ENCODE measurements around the gene FABP1. TPM values are rescaled to one million over a fixed set of nuclear protein-coding genes. Genes with fewer than 3 reads are reported as not detected.

The FABP1 gene
- total and polyA plus RNA-seq, 2 of the 8 experiments (the other 6 are each of a cell fraction or from before 2014, with no cell fraction given), result 0.09 TPM; not detected in 1

GRCh38 chr2:88096708-88097107 is 31.2 kb downstream of the FABP1 start:
- no peak overlapping the region for H2AK5ac ChIP-seq (ENCODE audit: low read depth, low read length)
- ChIA-PET CTCF (ENCODE audit: partially characterized antibody) (interaction anchor here (1.2 to 4.2 kb wide), 4 partner anchors 12 to 578 kb away, joined by 4 to 26 read pairs (median 4); no protein-coding TSS in a partner anchor), POLR2A (ENCODE audit: partially characterized antibody) (no interaction called here)
- no peak overlapping the region for H3K56ac ChIP-seq (replicated peaks; ENCODE audit: insufficient read length, low read depth, low read length)
- no peaks in the 10 kb centered on the region for H3K79me2 ChIP-seq (ENCODE audit: control insufficient read depth in 1 of 2, insufficient read depth in 2 of 2, low read length in 2 of 2)
- H3K4me2 ChIP-seq (ENCODE audit: insufficient read depth in 1 of 2, low read depth in 2 of 2, low read length in 2 of 2), result no peak overlapping the region
- no peak overlapping the region for H4K5ac ChIP-seq (ENCODE audit: insufficient read length, low read depth, low read length)
- no peak overlapping the region for H4K8ac ChIP-seq (ENCODE audit: extremely low read depth, insufficient read depth, low read length)
- H3K9me3 ChIP-seq (ENCODE audit: insufficient read depth in 2 of 2, low read depth in 1 of 2, low read length in 1 of 2), result no peaks in the 10 kb centered on the region
- H2BK15ac ChIP-seq (ENCODE audit: low read length), result no peak overlapping the region
- no peaks in the 10 kb centered on the region for H3K36me3 ChIP-seq (ENCODE audit: control insufficient read depth in 2 of 4, insufficient read depth in 4 of 4, low read length in 3 of 4)
- no peak overlapping the region for H2AFZ ChIP-seq (ENCODE audit: low read length)
- H4K91ac ChIP-seq (replicated peaks; ENCODE audit: insufficient read length, low read length), result no peak overlapping the region
- no peak overlapping the region for H2BK120ac ChIP-seq (replicated peaks; ENCODE audit: low read depth, low read length)
- H3K4ac ChIP-seq (replicated peaks; ENCODE audit: insufficient read length, low read depth, low read length), result no peak overlapping the region
- H3K4me3 ChIP-seq (ENCODE audit: extremely low read depth in 1 of 4, insufficient read depth in 2 of 4, low read depth in 3 of 4, low read length in 4 of 4), result no peak overlapping the region
- peaks cover 0 to 12% (median 3%) of the 10 kb centered on the region in 4 experiments; a peak in 5 of 7 replicates for H3K4me1 ChIP-seq (replicated peaks in 1 of 4; ENCODE audit: control insufficient read depth in 3 of 4, insufficient read depth in 4 of 4, low read length in 3 of 4)
- no peak overlapping the region for H3K14ac ChIP-seq (ENCODE audit: insufficient read length)
- 83% methylated on average over 5 of the region's 5 CpGs; no CpG with 5 or more reads in 1 of the 2 experiments for WGBS, 2 experiments (ENCODE audit: extremely low coverage in 1 of 2, insufficient coverage in 1 of 2, insufficient read length in 1 of 2, insufficient replicate concordance in 2 of 2, low coverage in 1 of 2, low lambda C conversion rate in 2 of 2, missing lambda C conversion rate in 1 of 2)
- DNase-seq (ENCODE audit: low read depth in 1 of 2, low spot score in 2 of 2), result no peak
- H3K79me1 ChIP-seq (ENCODE audit: low read depth, low read length), result no peaks in the 10 kb centered on the region
- H2BK5ac ChIP-seq (ENCODE audit: low read depth, low read length), result no peak overlapping the region
- no peak overlapping the region for H3K27ac ChIP-seq (ENCODE audit: low read depth, low read length)
- no peaks in the 10 kb centered on the region for H3K23me2 ChIP-seq (ENCODE audit: low read depth, low read length)
- H3K27me3 ChIP-seq (replicated peaks in 1 of 4; ENCODE audit: control insufficient read depth in 3 of 4, extremely low read depth in 1 of 4, insufficient read depth in 3 of 4, low read length in 3 of 4), result no peaks in the 10 kb centered on the region
- H3K18ac ChIP-seq (ENCODE audit: extremely low read depth, low read length), result no peak overlapping the region
- H2BK20ac ChIP-seq (ENCODE audit: low read length), result no peak overlapping the region; the same call in 1 of the 2 replicates
- TF ChIP-seq SIX5 (IDR thresholded peaks at IDR 0.05; ENCODE audit: low read depth, low read length) (no peak), BACH1 (IDR thresholded peaks at IDR 0.05; ENCODE audit: low read length) (no peak), BCL11A (IDR thresholded peaks at IDR 0.05; ENCODE audit: low read depth in 2 of 2, low read length in 2 of 2) (no peak), ZNF274 (IDR thresholded peaks at IDR 0.05; ENCODE audit: borderline replicate concordance, extremely low read depth, low read length) (no peak), CHD2 (IDR thresholded peaks at IDR 0.05; ENCODE audit: low read length) (no peak), MAFK (IDR thresholded peaks at IDR 0.05; ENCODE audit: low read depth, low read length) (no peak), USF2 (IDR thresholded peaks at IDR 0.05; ENCODE audit: low read length) (no peak), SIN3A (conservative IDR thresholded peaks at IDR 0.05 in 1 of 2, IDR thresholded peaks at IDR 0.05 in 1 of 2; ENCODE audit: low read depth in 1 of 2, low read length in 2 of 2) (no peak), CBX8 (IDR thresholded peaks at IDR 0.05; ENCODE audit: borderline replicate concordance, low read depth, low read length) (no peak)
- no peak overlapping the region for H3K9ac ChIP-seq (replicated peaks in 1 of 4; ENCODE audit: extremely low read depth in 1 of 4, low read depth in 3 of 4, low read length in 3 of 4)
- H4K20me1 ChIP-seq (replicated peaks in 1 of 2; ENCODE audit: control insufficient read depth in 1 of 2, insufficient read depth in 2 of 2, low read length in 2 of 2), result no peaks in the 10 kb centered on the region
- H3K23ac ChIP-seq (ENCODE audit: insufficient read length), result no peak overlapping the region
- H2BK12ac ChIP-seq (ENCODE audit: low read depth, low read length), result no peak overlapping the region
- FAIRE-seq, result no peak

Data from H1 (cell line).